Liver (tissue), 9 donors: ENCODE results near the gene HOXB5. TPM values are rescaled to one million over a fixed set of nuclear protein-coding genes. Genes with fewer than 3 reads are reported as not detected.

ENCODE experiments used
- DNase-seq: peaks from one replicate; pipeline ENCODE4 v3.0.0-alpha.2; 2017; ENCODE audit warnings: low spot score
- H3K27ac ChIP-seq, 2 donors: one replicate each; pipeline ENCODE4 v1.7.0; 2013; ENCODE audit warnings: inconsistent platforms in 2 of 2, low read length in 2 of 2, control low read depth in 1 of 2, low read depth in 1 of 2, mild to moderate bottlenecking in 1 of 2
- H3K27me3 ChIP-seq, 4 donors: one replicate each; pipeline versions ENCODE4 v1.6.1 to v1.7.0; 2013; ENCODE audit warnings: low read length in 3 of 4, inconsistent platforms in 1 of 4, mild to moderate bottlenecking in 1 of 4, moderate library complexity in 1 of 4; ENCODE audit not compliant: control insufficient read depth in 4 of 4, insufficient read depth in 4 of 4
- H3K36me3 ChIP-seq, 4 donors: one replicate each; pipeline versions ENCODE4 v1.6.1 to v1.7.0; 2013; ENCODE audit warnings: low read length in 3 of 4, mild to moderate bottlenecking in 3 of 4, low read depth in 1 of 4, moderate library complexity in 1 of 4; ENCODE audit not compliant: control insufficient read depth in 4 of 4, insufficient read depth in 3 of 4
- H3K4me1 ChIP-seq, 4 donors: one replicate each; pipeline versions ENCODE4 v1.6.1 to v1.7.0; 2013; ENCODE audit warnings: low read length in 3 of 4, mild to moderate bottlenecking in 3 of 4, moderate library complexity in 1 of 4; ENCODE audit not compliant: control insufficient read depth in 4 of 4, insufficient read depth in 4 of 4
- H3K4me3 ChIP-seq, 3 donors: one replicate each; pipeline versions ENCODE4 v1.6.1 to v1.7.0; 2013; ENCODE audit warnings: low read length in 3 of 3, control low read depth in 1 of 3, low read depth in 1 of 3, mild to moderate bottlenecking in 1 of 3
- H3K9ac ChIP-seq, 2 donors: one replicate each; pipeline ENCODE4 v1.7.0; 2013; ENCODE audit warnings: low read length in 2 of 2, mild to moderate bottlenecking in 2 of 2, moderate library complexity in 2 of 2, control low read depth in 1 of 2, low read depth in 1 of 2
- H3K9me3 ChIP-seq, 4 donors: one replicate each; pipeline versions ENCODE4 v1.6.1 to v1.7.0; 2013; ENCODE audit warnings: low read length in 3 of 4; ENCODE audit not compliant: control insufficient read depth in 4 of 4
- EGR1 ChIP-seq, 2 donors: IDR thresholded peaks; 2 replicates each; pipeline ENCODE4 v1.6.1; 2016 to 2018; ENCODE audit warnings: antibody characterized with exemption in 2 of 2, low read depth in 2 of 2
- FOXA1 ChIP-seq: IDR thresholded peaks from 2 replicates; pipeline ENCODE4 v1.6.1; 2016; ENCODE audit warnings: antibody characterized with exemption
- FOXA2 ChIP-seq: IDR thresholded peaks from 2 replicates; pipeline ENCODE4 v1.6.1; 2016; ENCODE audit warnings: antibody characterized with exemption
- GABPA ChIP-seq, 2 donors: IDR thresholded peaks in 1 of 2; conservative IDR thresholded peaks in 1 of 2; 2 replicates each; pipeline ENCODE4 v1.6.1; 2016; ENCODE audit warnings: antibody characterized with exemption in 2 of 2, mild to moderate bottlenecking in 1 of 2, moderate library complexity in 1 of 2
- HNF4A ChIP-seq, 2 donors: conservative IDR thresholded peaks; 2 replicates each; pipeline ENCODE4 v1.6.1; 2016; ENCODE audit warnings: antibody characterized with exemption in 2 of 2, mild to moderate bottlenecking in 2 of 2
- HNF4G ChIP-seq: IDR thresholded peaks from 2 replicates; pipeline ENCODE4 v1.6.1; 2016; ENCODE audit warnings: antibody characterized with exemption
- JUND ChIP-seq, 2 donors: IDR thresholded peaks; 2 replicates each; pipeline ENCODE4 v1.6.1; 2016; ENCODE audit warnings: antibody characterized with exemption in 2 of 2
- RXRA ChIP-seq, 2 donors: IDR thresholded peaks; 2 replicates each; pipeline ENCODE4 v1.6.1; 2017 to 2018; ENCODE audit warnings: antibody characterized with exemption in 2 of 2, mild to moderate bottlenecking in 1 of 2
- TAF1 ChIP-seq: conservative IDR thresholded peaks from 2 replicates; pipeline ENCODE4 v1.6.1; 2016; ENCODE audit warnings: antibody characterized with exemption, mild to moderate bottlenecking
- YY1 ChIP-seq: IDR thresholded peaks from 2 replicates; pipeline ENCODE4 v1.6.1; 2016; ENCODE audit warnings: antibody characterized with exemption, mild to moderate bottlenecking
- WGBS: extraction: QIAGEN DNeasy Blood & Tissue Kit; methylation state at CpG from one replicate; pipeline ENCODE4 v1.1.7; 2013; 5-methylcytosine and 5-hydroxymethylcytosine counted together
- polyA plus RNA-seq, 2 donors: library from polyadenylated mRNA; stranded (reverse) in 1 of 2; unstranded in 1 of 2; fragments of 200-250 nt in 1 of 2; fragments of >200 nt in 1 of 2; fragmentation: Nextera tagmentation in 1 of 2; extraction: Ambion mirVana in 1 of 2; gene quantifications; one replicate each; pipeline versions ENCODE4 v1.2.1 to v1.2.3, GENCODE V29; 2013 to 2015
- total RNA-seq, 2 donors: library from RNA; depleted of rRNA; stranded (reverse); fragments of >200 nt; gene quantifications; one replicate each; pipeline ENCODE4 v1.2.3, GENCODE V29; 2014
- TF ChIP-seq, protein P1 (sequence below): fragments of 150-350 bp; IDR thresholded peaks from 2 replicates; pipeline ENCODE4 v1.5.1; 2017; ENCODE audit warnings: improper control_type of control experiment, low read depth, low read length; ENCODE audit not compliant: missing input control
- TF ChIP-seq, protein P2 (sequence below): IDR thresholded peaks from 2 replicates; pipeline ENCODE4 v1.6.1; 2016; ENCODE audit warnings: antibody characterized with exemption
- TF ChIP-seq, protein P3 (sequence below): IDR thresholded peaks from 2 replicates; pipeline ENCODE4 v1.6.1; 2016; ENCODE audit warnings: antibody characterized with exemption
- TF ChIP-seq, protein P4 (sequence below): IDR thresholded peaks from 2 replicates; pipeline ENCODE4 v1.6.1; 2016; ENCODE audit warnings: antibody characterized with exemption
- TF ChIP-seq, protein P5 (sequence below): IDR thresholded peaks from 2 replicates; pipeline ENCODE4 v1.6.1; 2016; ENCODE audit warnings: antibody characterized with exemption, mild to moderate bottlenecking
- donor health status: healthy.
- donor health status: healthy.
- donor health status: healthy.
- donor health status: healthy.
- donor health status: healthy.

The HOXB5 gene
- total and polyA plus RNA-seq, 4 donors = 0.08 to 0.38 (median 0.36) TPM; not detected in 1

DNA sequence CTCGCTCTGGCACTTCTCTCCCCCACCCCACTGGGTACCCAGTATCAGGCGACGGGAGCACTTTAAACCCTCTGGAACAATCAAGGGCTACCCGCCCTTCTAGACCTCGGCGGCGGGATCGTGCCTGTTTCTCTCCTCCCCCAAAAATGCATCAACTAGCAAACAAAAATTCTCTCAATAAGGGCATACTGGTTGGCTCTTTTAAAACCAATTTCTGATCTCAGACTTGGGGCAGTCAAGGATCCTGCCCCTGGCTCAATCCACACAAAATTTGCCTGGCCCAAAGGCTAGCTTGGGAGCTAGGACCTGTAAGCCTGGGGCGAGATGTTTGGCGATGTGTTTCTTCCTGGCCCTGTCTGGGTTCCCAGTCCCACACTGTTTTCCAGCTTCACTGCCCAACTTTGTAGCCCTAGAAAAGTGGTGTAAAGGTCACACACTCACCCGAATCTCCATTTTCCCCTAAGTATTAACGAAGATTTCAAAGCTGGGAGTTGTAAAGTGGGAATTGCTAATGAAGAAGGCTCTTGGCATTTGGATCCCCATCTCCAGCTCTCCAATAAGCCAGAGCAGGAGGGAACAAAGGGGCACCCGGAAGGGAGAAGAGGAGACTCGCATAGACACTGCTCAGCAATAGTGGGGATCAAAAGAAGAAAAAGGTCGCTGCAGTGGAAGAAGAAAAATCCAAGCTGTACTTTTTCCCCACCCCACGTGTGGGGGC lies 34.3 kb downstream of the HOXB5 start (continued):
- TF ChIP-seq, protein P1, sequence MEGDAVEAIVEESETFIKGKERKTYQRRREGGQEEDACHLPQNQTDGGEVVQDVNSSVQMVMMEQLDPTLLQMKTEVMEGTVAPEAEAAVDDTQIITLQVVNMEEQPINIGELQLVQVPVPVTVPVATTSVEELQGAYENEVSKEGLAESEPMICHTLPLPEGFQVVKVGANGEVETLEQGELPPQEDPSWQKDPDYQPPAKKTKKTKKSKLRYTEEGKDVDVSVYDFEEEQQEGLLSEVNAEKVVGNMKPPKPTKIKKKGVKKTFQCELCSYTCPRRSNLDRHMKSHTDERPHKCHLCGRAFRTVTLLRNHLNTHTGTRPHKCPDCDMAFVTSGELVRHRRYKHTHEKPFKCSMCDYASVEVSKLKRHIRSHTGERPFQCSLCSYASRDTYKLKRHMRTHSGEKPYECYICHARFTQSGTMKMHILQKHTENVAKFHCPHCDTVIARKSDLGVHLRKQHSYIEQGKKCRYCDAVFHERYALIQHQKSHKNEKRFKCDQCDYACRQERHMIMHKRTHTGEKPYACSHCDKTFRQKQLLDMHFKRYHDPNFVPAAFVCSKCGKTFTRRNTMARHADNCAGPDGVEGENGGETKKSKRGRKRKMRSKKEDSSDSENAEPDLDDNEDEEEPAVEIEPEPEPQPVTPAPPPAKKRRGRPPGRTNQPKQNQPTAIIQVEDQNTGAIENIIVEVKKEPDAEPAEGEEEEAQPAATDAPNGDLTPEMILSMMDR = no peak
- TF ChIP-seq HNF4G (no peak), GABPA (IDR thresholded peaks at IDR 0.05 in 1 of 2, conservative IDR thresholded peaks at IDR 0.05 in 1 of 2) (no peak), JUND (IDR thresholded peaks at IDR 0.05) (no peak), RXRA (IDR thresholded peaks at IDR 0.05) (no peak), YY1 (no peak)
- TF ChIP-seq, protein P2, sequence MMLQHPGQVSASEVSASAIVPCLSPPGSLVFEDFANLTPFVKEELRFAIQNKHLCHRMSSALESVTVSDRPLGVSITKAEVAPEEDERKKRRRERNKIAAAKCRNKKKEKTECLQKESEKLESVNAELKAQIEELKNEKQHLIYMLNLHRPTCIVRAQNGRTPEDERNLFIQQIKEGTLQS = no peak
- TF ChIP-seq, protein P3, sequence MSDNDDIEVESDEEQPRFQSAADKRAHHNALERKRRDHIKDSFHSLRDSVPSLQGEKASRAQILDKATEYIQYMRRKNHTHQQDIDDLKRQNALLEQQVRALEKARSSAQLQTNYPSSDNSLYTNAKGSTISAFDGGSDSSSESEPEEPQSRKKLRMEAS = no peak
- TF ChIP-seq, protein P4, sequence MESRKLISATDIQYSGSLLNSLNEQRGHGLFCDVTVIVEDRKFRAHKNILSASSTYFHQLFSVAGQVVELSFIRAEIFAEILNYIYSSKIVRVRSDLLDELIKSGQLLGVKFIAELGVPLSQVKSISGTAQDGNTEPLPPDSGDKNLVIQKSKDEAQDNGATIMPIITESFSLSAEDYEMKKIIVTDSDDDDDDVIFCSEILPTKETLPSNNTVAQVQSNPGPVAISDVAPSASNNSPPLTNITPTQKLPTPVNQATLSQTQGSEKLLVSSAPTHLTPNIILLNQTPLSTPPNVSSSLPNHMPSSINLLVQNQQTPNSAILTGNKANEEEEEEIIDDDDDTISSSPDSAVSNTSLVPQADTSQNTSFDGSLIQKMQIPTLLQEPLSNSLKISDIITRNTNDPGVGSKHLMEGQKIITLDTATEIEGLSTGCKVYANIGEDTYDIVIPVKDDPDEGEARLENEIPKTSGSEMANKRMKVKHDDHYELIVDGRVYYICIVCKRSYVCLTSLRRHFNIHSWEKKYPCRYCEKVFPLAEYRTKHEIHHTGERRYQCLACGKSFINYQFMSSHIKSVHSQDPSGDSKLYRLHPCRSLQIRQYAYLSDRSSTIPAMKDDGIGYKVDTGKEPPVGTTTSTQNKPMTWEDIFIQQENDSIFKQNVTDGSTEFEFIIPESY = no peak

DNA sequence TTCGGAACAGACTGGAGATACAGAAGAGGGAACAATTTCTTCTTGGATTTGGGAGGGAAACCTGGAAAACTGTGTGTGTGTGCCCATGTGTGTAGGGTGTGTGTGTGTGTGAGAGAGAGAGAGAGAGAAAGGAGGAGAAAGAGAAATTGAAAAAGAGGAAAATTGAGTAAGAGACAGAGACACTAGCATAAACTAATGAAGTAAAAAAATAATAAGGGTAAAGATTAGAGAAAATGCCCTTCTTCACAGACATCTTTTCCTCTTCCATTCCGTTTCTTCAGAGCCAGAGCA lies 34.8 kb downstream of the HOXB5 start:
- Histone ChIP-seq H3K4me1 (no peaks in the 10 kb centered on the region), H3K4me3 (no peak overlapping the region), H3K27ac (no peak overlapping the region), H3K9ac (no peak overlapping the region), H3K36me3 (no peaks in the 10 kb centered on the region), H3K9me3 (no peaks in the 10 kb centered on the region), H3K27me3 (peaks cover 2 to 11% (median 3%) of the 10 kb centered on the region in 4 donors)
- no peak for DNase-seq
- TF ChIP-seq FOXA1 (no peak), TAF1 (no peak), JUND (IDR thresholded peaks at IDR 0.05) (no peak)
- TF ChIP-seq, protein P2 = no peak
- 28% methylated on average over 2 of the region's 2 CpGs for WGBS

DNA sequence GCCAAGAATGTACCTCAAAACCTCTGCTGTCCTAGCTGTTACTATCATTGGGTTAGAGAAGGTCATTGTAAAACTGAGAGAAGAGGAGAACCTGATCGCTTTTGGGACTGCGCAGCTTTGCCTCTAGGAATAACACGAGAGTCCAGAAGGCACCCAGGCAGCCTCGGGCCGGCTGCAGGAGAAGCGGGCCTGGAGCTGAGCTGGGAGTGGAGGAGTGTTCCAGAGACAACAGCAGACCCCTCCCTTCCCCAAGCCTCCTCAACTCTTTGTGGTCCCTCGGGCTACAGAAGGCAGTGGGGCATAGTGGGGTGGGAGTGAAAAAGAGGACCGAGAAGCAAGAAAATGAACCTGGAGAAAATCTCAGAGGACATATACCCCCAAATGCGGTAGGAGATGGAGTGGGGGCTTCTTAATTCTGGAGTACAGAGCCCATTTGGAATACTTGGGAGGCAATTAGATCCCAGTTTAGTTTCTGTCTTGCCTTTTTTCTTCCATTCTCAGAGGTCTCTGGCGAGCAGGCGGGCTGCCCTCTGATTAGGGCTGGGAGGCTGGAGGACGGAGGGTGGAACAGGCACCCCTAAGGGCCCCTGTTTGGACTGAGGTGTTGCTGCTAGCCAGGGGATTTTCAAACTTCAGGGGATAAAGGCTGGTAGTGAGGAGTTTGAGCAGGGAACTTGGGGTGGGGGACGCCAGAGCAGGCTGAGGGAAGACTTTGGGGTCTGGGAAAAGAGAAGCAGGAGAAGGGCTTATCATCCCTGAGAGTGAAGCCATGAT lies 35.3 kb downstream of the HOXB5 start:
- no peak for DNase-seq
- TF ChIP-seq, protein P5, sequence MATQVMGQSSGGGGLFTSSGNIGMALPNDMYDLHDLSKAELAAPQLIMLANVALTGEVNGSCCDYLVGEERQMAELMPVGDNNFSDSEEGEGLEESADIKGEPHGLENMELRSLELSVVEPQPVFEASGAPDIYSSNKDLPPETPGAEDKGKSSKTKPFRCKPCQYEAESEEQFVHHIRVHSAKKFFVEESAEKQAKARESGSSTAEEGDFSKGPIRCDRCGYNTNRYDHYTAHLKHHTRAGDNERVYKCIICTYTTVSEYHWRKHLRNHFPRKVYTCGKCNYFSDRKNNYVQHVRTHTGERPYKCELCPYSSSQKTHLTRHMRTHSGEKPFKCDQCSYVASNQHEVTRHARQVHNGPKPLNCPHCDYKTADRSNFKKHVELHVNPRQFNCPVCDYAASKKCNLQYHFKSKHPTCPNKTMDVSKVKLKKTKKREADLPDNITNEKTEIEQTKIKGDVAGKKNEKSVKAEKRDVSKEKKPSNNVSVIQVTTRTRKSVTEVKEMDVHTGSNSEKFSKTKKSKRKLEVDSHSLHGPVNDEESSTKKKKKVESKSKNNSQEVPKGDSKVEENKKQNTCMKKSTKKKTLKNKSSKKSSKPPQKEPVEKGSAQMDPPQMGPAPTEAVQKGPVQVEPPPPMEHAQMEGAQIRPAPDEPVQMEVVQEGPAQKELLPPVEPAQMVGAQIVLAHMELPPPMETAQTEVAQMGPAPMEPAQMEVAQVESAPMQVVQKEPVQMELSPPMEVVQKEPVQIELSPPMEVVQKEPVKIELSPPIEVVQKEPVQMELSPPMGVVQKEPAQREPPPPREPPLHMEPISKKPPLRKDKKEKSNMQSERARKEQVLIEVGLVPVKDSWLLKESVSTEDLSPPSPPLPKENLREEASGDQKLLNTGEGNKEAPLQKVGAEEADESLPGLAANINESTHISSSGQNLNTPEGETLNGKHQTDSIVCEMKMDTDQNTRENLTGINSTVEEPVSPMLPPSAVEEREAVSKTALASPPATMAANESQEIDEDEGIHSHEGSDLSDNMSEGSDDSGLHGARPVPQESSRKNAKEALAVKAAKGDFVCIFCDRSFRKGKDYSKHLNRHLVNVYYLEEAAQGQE = no peak
- TF ChIP-seq GABPA (IDR thresholded peaks at IDR 0.05 in 1 of 2, conservative IDR thresholded peaks at IDR 0.05 in 1 of 2) (no peak), HNF4G (no peak), FOXA2 (no peak), EGR1 (IDR thresholded peaks at IDR 0.05; ENCODE audit: low read depth in 2 of 2) (no peak), RXRA (IDR thresholded peaks at IDR 0.05) (no peak), YY1 (no peak), JUND (IDR thresholded peaks at IDR 0.05) (no peak), HNF4A (conservative IDR thresholded peaks at IDR 0.05) (no peak)
- TF ChIP-seq, protein P1 = no peak
- Histone ChIP-seq H3K4me1 (no peaks in the 10 kb centered on the region), H3K36me3 (no peaks in the 10 kb centered on the region), H3K9me3 (no peaks in the 10 kb centered on the region), H3K27ac (peak overlapping the region in 1 of 2 donors; percentile 10), H3K27me3 (peaks cover 0 to 8% (median 3%) of the 10 kb centered on the region in 4 donors), H3K9ac (no peak overlapping the region), H3K4me3 (no peak overlapping the region)
- WGBS = 30% methylated on average over 13 of the region's 13 CpGs
